GM23338 (cell line): ENCODE results near the gene FAM131A.

Source experiments
- CREB1 ChIP-seq: fragments of 250-450 bp; sonication (Bioruptor Pico); IDR thresholded peaks from 2 replicates; pipeline ENCODE4 v1.5.0; 2020; ENCODE audit warnings: low read depth, mild to moderate bottlenecking, moderate library complexity
- CTCF ChIP-seq, 2 experiments: fragments of 200-600 bp in 1 of 2; sonication (generic) in 1 of 2; conservative IDR thresholded peaks; 2 replicates each; pipeline versions ENCODE4 v1.5.1 to v1.6.1; 2016 to 2017; ENCODE audit warnings: antibody characterized with exemption in 2 of 2, low read depth in 2 of 2, mild to moderate bottlenecking in 2 of 2, moderate library complexity in 1 of 2
- EZH2 ChIP-seq: fragments of 200-600 bp; sonication (generic); IDR thresholded peaks from one replicate; pipeline ENCODE4 v1.8.0; 2017; ENCODE audit warnings: antibody characterized with exemption, mild to moderate bottlenecking, low read depth; ENCODE audit not compliant: unreplicated experiment
- POLR2AphosphoS5 ChIP-seq: IDR thresholded peaks from 2 replicates; pipeline ENCODE4 v1.6.1; 2016; ENCODE audit warnings: antibody characterized with exemption, low read depth
- REST ChIP-seq: IDR thresholded peaks from one replicate; pipeline ENCODE4 v1.6.1; 2018; ENCODE audit warnings: antibody characterized with exemption; ENCODE audit not compliant: unreplicated experiment
- ZNF462 ChIP-seq: fragments of 250-450 bp; sonication (Bioruptor Pico); IDR thresholded peaks from 2 replicates; pipeline ENCODE4 v1.5.0; 2020; ENCODE audit warnings: mild to moderate bottlenecking, moderate library complexity

GRCh38 chr3:184353546-184353941, 16.1 kb downstream of the FAM131A start:
- TF ChIP-seq CTCF (conservative IDR thresholded peaks at IDR 0.05; ENCODE audit: low read depth in 2 of 2) = no peak
- no peak for TF ChIP-seq POLR2AphosphoS5
- TF ChIP-seq ZNF462 = no peak
- TF ChIP-seq REST = no peak
- no peak for TF ChIP-seq EZH2
- TF ChIP-seq CREB1 (CRISPR knock-in tag) = no peak
